Endothelial cell of umbilical vein (primary cell): ENCODE data around the gene SRP14. TPM values are rescaled to one million over a fixed set of nuclear protein-coding genes. Genes with fewer than 3 reads are reported as not detected.

Experiments
- BruUV-seq: library from RNA; stranded (reverse); fragments of 400-500 nt; replicated peaks from 2 replicates; lab custom pipeline; 2021; lab: Mats Ljungman, UMichigan
- CTCF ChIA-PET: fragments of 300-600, 350-600 bp; sonication (Branson Sonifier 250); formaldehyde crosslinking; loops from one replicate; lab custom pipeline; 2021; ENCODE audit warnings: antibody characterized with exemption, inconsistent platforms; lab: Charles Lee
- POLR2A ChIA-PET: fragments of 300-600, 350-600 bp; sonication (Branson Sonifier 250); formaldehyde crosslinking; loops from one replicate; lab custom pipeline; 2021; ENCODE audit warnings: antibody characterized with exemption, inconsistent platforms; lab: Charles Lee
- DNase-seq: peaks from one replicate; pipeline ENCODE4 v3.0.0-alpha.2; 2011; ENCODE audit warnings: low read depth, low spot score
- FAIRE-seq: peaks from 2 replicates; lab custom pipeline; 2011; peaks lifted over from hg19 to GRCh38; lab: Jason Lieb, UNC
- H2AFZ ChIP-seq: 2 replicates; pipeline ENCODE4 v1.6.0; 2012; ENCODE audit warnings: low read depth, low read length, control low read depth, inconsistent platforms
- H3K27ac ChIP-seq: 2 replicates; pipeline ENCODE4 v1.5.1; 2011; ENCODE audit warnings: low read depth, mild to moderate bottlenecking, control low read depth, low read length, moderate library complexity; ENCODE audit not compliant: insufficient read depth
- H3K27me3 ChIP-seq, 2 experiments: 2 replicates each; pipeline versions ENCODE4 v1.6.0 to v1.6.1; 2011; ENCODE audit warnings: low read length in 2 of 2, mixed read lengths in 1 of 2; ENCODE audit not compliant: control insufficient read depth in 2 of 2, insufficient read depth in 2 of 2
- H3K36me3 ChIP-seq, 2 experiments: 2 replicates in 1 of 2; 3 replicates in 1 of 2; pipeline ENCODE4 v1.5.1; 2011; ENCODE audit warnings: low read length in 2 of 2, mild to moderate bottlenecking in 1 of 2, moderate library complexity in 1 of 2; ENCODE audit not compliant: control insufficient read depth in 2 of 2, insufficient read depth in 2 of 2; ENCODE audit errors: extremely low read depth in 1 of 2
- H3K4me1 ChIP-seq: 3 replicates; pipeline ENCODE4 v1.5.1; 2011; ENCODE audit warnings: mild to moderate bottlenecking, low read length; ENCODE audit not compliant: control insufficient read depth, insufficient read depth; ENCODE audit errors: extremely low read depth
- H3K4me2 ChIP-seq: 2 replicates; pipeline ENCODE4 v1.6.1; 2011; ENCODE audit warnings: low read length, control low read depth, mixed read lengths; ENCODE audit not compliant: insufficient read depth
- H3K4me3 ChIP-seq, 3 experiments: fragments of 200-600 bp in 1 of 3; sonication (generic), shearing (Covaris generic) in 1 of 3; replicated peaks in 1 of 3; 2 replicates each; pipeline ENCODE4 v1.5.1; 2011 to 2016; ENCODE audit warnings: control low read depth in 3 of 3, low read length in 3 of 3, mild to moderate bottlenecking in 2 of 3, inconsistent platforms in 1 of 3, low read depth in 1 of 3, moderate library complexity in 1 of 3; ENCODE audit not compliant: insufficient read depth in 1 of 3
- H3K79me2 ChIP-seq: 2 replicates; pipeline ENCODE4 v1.6.0; 2012; ENCODE audit warnings: low read length, inconsistent platforms; ENCODE audit not compliant: control insufficient read depth, insufficient read depth
- H3K9ac ChIP-seq: replicated peaks from 2 replicates; pipeline ENCODE3; 2011; ENCODE audit warnings: low read length, control low read depth; ENCODE audit not compliant: insufficient read depth; ENCODE audit errors: extremely low read depth
- H3K9me1 ChIP-seq: replicated peaks from 3 replicates; pipeline ENCODE4 v1.6.0; 2011; ENCODE audit warnings: mild to moderate bottlenecking, low read length; ENCODE audit not compliant: control insufficient read depth, insufficient read depth; ENCODE audit errors: extremely low read depth
- H3K9me3 ChIP-seq: replicated peaks from 2 replicates; pipeline ENCODE4 v1.5.1; 2012; ENCODE audit warnings: low read length, inconsistent platforms; ENCODE audit not compliant: control insufficient read depth, insufficient read depth
- H4K20me1 ChIP-seq: replicated peaks from 2 replicates; pipeline ENCODE3; 2011; ENCODE audit warnings: mild to moderate bottlenecking, low read length; ENCODE audit not compliant: control insufficient read depth, insufficient read depth; ENCODE audit errors: extremely low read depth
- EZH2 ChIP-seq: IDR thresholded peaks from 2 replicates; pipeline ENCODE4 v1.6.1; 2012; ENCODE audit warnings: borderline replicate concordance, low read depth, mild to moderate bottlenecking, moderate library complexity, low read length, inconsistent platforms; ENCODE audit not compliant: severe bottlenecking
- FOS ChIP-seq: IDR thresholded peaks from 2 replicates; pipeline ENCODE4 v1.6.1; 2011; ENCODE audit warnings: mild to moderate bottlenecking, low read length, moderate library complexity, borderline replicate concordance; ENCODE audit not compliant: insufficient read depth
- GATA2 ChIP-seq: IDR thresholded peaks from 2 replicates; pipeline ENCODE4 v1.7.0; 2011; ENCODE audit warnings: low read depth, mild to moderate bottlenecking, moderate library complexity, mixed read lengths, low read length; ENCODE audit not compliant: insufficient read length, insufficient read depth
- JUN ChIP-seq: IDR thresholded peaks from 2 replicates; pipeline ENCODE4 v1.6.1; 2011; ENCODE audit warnings: borderline replicate concordance, low read depth; ENCODE audit not compliant: insufficient read length, insufficient read depth
- MYC ChIP-seq: IDR thresholded peaks from one replicate; pipeline ENCODE4 v1.6.1; 2011; ENCODE audit warnings: mild to moderate bottlenecking, low read depth, low read length
- POLR2A ChIP-seq: IDR thresholded peaks from 2 replicates; pipeline ENCODE4 v1.6.1; 2012; ENCODE audit warnings: low read depth, mild to moderate bottlenecking, control low read depth, low read length
- POLR2AphosphoS5 ChIP-seq: IDR thresholded peaks from 2 replicates; pipeline ENCODE4 v1.6.1; 2012; ENCODE audit warnings: low read depth, mild to moderate bottlenecking, control low read depth, low read length, moderate library complexity; ENCODE audit not compliant: insufficient read depth
- dilution Hi-C: fragments of 300-500 bp; cut with MboI; formaldehyde crosslinking; loops from one replicate; pipeline ENCODE4 v1.15.0; 2019; ENCODE audit warnings: low sequenced_read_pairs; ENCODE audit not compliant: extremely low pct_ligation_motif_present
- intact Hi-C: fragments of 100-400 bp; cut with micrococcal nuclease; formaldehyde crosslinking; loops from one replicate; pipeline ENCODE4 v1.10.0; 2022
- polyA plus RNA-seq, 4 experiments: library from polyadenylated mRNA; depleted of rRNA in 3 of 4; stranded (reverse) in 3 of 4; unstranded in 1 of 4; fragments of >200 nt; gene quantifications; 2 replicates each; pipeline versions ENCODE4 v1.2.1 to v1.2.3, GENCODE V29; 2011 to 2012; ENCODE audit warnings: missing spikeins in 1 of 4
- total RNA-seq: library from RNA; stranded (reverse); gene quantifications from 2 replicates; pipeline ENCODE4 v1.2.3, GENCODE V29; 2021
- TF ChIP-seq, protein P1 (sequence below): IDR thresholded peaks from 2 replicates; pipeline ENCODE4 v1.6.1; 2011; ENCODE audit not compliant: insufficient read depth, insufficient read length
- TF ChIP-seq, protein P2 (sequence below), 2 donors: IDR thresholded peaks; 1 replicate in 1 of 2; 2 replicates in 1 of 2; pipeline ENCODE4 v1.5.1; 2011; ENCODE audit warnings: low read length in 2 of 2, mild to moderate bottlenecking in 2 of 2, moderate library complexity in 2 of 2, control low read depth in 1 of 2, inconsistent platforms in 1 of 2, low read depth in 1 of 2; ENCODE audit not compliant: insufficient read depth in 1 of 2; ENCODE audit errors: extremely low read depth in 1 of 2

Gene SRP14
- total and polyA plus RNA-seq, 2 donors (not counting 3 experiments of a cell fraction or from before 2014, with no cell fraction given) = 220 to 330 TPM

DNA sequence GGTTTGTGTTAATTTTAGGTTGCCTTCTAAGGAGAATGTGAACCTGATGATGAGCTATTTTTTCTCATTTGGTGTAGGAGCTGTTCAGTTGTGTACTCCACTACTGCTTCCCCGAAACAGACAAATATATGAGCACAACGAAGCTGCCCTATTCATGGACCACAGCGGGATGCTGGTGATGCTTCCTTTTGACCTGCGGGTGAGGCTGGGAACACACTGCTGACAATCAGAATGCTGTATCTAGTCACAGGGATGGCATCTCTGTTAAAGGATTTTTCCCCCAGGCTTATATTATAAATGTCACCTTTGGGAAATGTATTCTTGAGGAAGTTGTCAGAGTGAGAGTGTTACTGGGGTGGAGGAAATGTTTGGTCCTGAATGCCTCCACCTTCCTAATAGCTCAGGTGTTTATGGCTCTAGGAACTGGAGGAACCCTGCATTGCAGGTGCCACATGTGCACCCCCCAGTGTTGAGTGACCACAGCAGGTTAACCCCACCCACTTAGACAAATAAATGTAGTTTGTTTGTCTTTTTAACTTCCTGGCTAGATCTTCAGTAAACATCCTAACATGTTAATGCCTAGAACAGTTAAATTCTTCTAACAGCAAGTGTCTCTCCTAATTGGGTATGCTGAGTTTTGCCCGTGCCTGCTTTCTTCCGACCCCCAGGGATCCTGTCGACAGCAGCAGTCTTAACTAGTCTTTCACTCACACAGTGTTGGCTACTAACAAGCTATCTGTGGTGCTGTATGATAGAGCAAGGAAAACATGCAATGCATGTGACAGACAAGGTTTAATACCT lies 35.7 kb downstream of the SRP14 start:
- Histone ChIP-seq H3K4me3 (no peak overlapping the region), H3K9me3 (no peaks in the 10 kb centered on the region), H3K9me1 (no peaks in the 10 kb centered on the region), H3K27ac (no peak overlapping the region), H2AFZ (no peak overlapping the region), H3K4me1 (peaks cover 3% of the 10 kb centered on the region), H3K27me3 (no peaks in the 10 kb centered on the region), H3K36me3 (peaks cover 11 to 17% of the 10 kb centered on the region in 2 experiments), H3K4me2 (no peak overlapping the region), H4K20me1 (no peaks in the 10 kb centered on the region), H3K9ac (no peak overlapping the region), H3K79me2 (no peaks in the 10 kb centered on the region)
- intact Hi-C loops (no loop called here), dilution Hi-C loops (no loop called here)
- TF ChIP-seq POLR2A (no peak), EZH2 (no peak), GATA2 (no peak), JUN (no peak), FOS (no peak), MYC (no peak), POLR2AphosphoS5 (no peak)
- TF ChIP-seq, protein P1, sequence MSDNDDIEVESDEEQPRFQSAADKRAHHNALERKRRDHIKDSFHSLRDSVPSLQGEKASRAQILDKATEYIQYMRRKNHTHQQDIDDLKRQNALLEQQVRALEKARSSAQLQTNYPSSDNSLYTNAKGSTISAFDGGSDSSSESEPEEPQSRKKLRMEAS = no peak
- TF ChIP-seq, protein P2, sequence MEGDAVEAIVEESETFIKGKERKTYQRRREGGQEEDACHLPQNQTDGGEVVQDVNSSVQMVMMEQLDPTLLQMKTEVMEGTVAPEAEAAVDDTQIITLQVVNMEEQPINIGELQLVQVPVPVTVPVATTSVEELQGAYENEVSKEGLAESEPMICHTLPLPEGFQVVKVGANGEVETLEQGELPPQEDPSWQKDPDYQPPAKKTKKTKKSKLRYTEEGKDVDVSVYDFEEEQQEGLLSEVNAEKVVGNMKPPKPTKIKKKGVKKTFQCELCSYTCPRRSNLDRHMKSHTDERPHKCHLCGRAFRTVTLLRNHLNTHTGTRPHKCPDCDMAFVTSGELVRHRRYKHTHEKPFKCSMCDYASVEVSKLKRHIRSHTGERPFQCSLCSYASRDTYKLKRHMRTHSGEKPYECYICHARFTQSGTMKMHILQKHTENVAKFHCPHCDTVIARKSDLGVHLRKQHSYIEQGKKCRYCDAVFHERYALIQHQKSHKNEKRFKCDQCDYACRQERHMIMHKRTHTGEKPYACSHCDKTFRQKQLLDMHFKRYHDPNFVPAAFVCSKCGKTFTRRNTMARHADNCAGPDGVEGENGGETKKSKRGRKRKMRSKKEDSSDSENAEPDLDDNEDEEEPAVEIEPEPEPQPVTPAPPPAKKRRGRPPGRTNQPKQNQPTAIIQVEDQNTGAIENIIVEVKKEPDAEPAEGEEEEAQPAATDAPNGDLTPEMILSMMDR (IDR thresholded peaks at IDR 0.05; ENCODE audit: extremely low read depth in 1 of 2, insufficient read depth in 1 of 2, low read depth in 1 of 2, low read length in 2 of 2) = no peak
- DNase-seq (no peak), FAIRE-seq (no peak)
- ChIA-PET POLR2A (no interaction called here), CTCF (interaction anchor here (0.6 to 1.7 kb wide), 5 partner anchors 8 to 473 kb away, joined by 3 to 5 read pairs (median 3); no protein-coding TSS in a partner anchor)
- no TSS peak for BruUV-seq
